ENCODE measurements around the gene GPR142. TPM values are rescaled to one million over a fixed set of nuclear protein-coding genes. Genes with fewer than 3 reads are reported as not detected.
A peak's percentile ranks its signal among the peaks of the same experiment; 100 is the strongest.

The GPR142 gene
- total and polyA plus RNA-seq, 2 of the 13 experiments (the other 11 are each of a cell fraction or from before 2014, with no cell fraction given): not detected

- 0 out of 2 replicates have a peak, but pooled peaks have one; percentile 8 for TF ChIP-seq ZNF687 (CRISPR knock-in tag; IDR thresholded peaks at IDR 0.05)
- 0 out of 2 replicates have a peak, but pooled peaks have one; percentile 20 for TF ChIP-seq TBX2 (CRISPR knock-in tag; IDR thresholded peaks at IDR 0.05; ENCODE audit: borderline replicate concordance)
- no peak for TF ChIP-seq ZNF629 (CRISPR knock-in tag; conservative IDR thresholded peaks at IDR 0.05)
Observed at GRCh38 chr17:74325743-74326379, 41.4 kb upstream of the GPR142 start, which contains the start of gene KIF19 (continued).

- Histone ChIP-seq H2AFZ (ENCODE audit: low read length) (no peak overlapping the region), H3K4me1 (ENCODE audit: insufficient read depth, low read length) (no peaks in the 10 kb centered on the region), H3K79me2 (ENCODE audit: insufficient read depth, low read length) (no peaks in the 10 kb centered on the region), H3K27ac (ENCODE audit: extremely low read length, insufficient read depth, low read length) (no peak overlapping the region), H3K9ac (ENCODE audit: insufficient read depth, low read depth, low read length) (no peak overlapping the region), H3K27me3 (ENCODE audit: control insufficient read depth in 1 of 2, insufficient read depth in 2 of 2, low read length in 2 of 2) (peaks cover 11 to 79% of the 10 kb centered on the region in 2 experiments), H3K4me3 (replicated peaks in 1 of 3; ENCODE audit: insufficient read depth in 1 of 3, low read depth in 2 of 3, low read length in 3 of 3) (peak overlapping the region in 1 of 3 experiments; percentile 26; a peak in 1 of 6 replicates), H4K20me1 (ENCODE audit: insufficient read depth, low read length) (no peaks in the 10 kb centered on the region), H3K4me2 (ENCODE audit: low read depth, low read length) (no peak overlapping the region; the same call in 1 of the 2 replicates), H3K36me3 (replicated peaks in 1 of 2; ENCODE audit: control insufficient read depth in 1 of 2, insufficient read depth in 2 of 2, low read length in 2 of 2) (no peaks in the 10 kb centered on the region), H3K9me3 (ENCODE audit: low read length) (no peaks in the 10 kb centered on the region)
- ATAC-seq (no peak), FAIRE-seq (no peak), DNase-seq (ENCODE audit: low spot score) (no peak)
- POLR2A ChIA-PET: no interaction called here
- no peak for TF ChIP-seq CREBL2 (CRISPR knock-in tag; IDR thresholded peaks at IDR 0.05; ENCODE audit: borderline replicate concordance)
- intact Hi-C loops (cut with micrococcal nuclease; ENCODE audit: unreplicated experiment) (no loop called here), in situ Hi-C loops (cut with HindIII; ENCODE audit: extremely low pct_ligation_motif_present, low pct_unique_long_range_greater_than_20kb) (no loop called here)
- CTCF ChIA-PET (ENCODE audit: low intra/inter-chr PET ratio, low total read pairs): no interaction called here
- WGBS (ENCODE audit: low lambda C conversion rate): 36% methylated on average over 8 of the region's 10 CpGs
- BruUV-seq (replicated peaks): no TSS peak
Observed at GRCh38 chr17:74326506-74326905, 40.8 kb upstream of the GPR142 start.

Data from HepG2 (cell line).